GM23248 (cell line): ENCODE data around the gene KRT15.

Experiments used
- EZH2 ChIP-seq: fragments of 200-600 bp; sonication (generic); IDR thresholded peaks from 2 replicates; pipeline ENCODE4 v1.6.1; 2018; ENCODE audit warnings: antibody characterized with exemption, mild to moderate bottlenecking; ENCODE audit not compliant: insufficient read depth, poor library complexity, severe bottlenecking
- EZH2phosphoT487 ChIP-seq: fragments of 200-600 bp; sonication (generic); IDR thresholded peaks from 2 replicates; pipeline ENCODE4 v1.6.1; 2018; ENCODE audit warnings: antibody characterized with exemption, moderate library complexity, mild to moderate bottlenecking, low read depth; ENCODE audit not compliant: insufficient read depth

- TF ChIP-seq EZH2phosphoT487 (no peak), EZH2 (no peak)
These were observed 5.1 kb upstream of the KRT15 start for GRCh38 chr17:41523787-41524186.
